Loucy (cell line): ENCODE data around the gene KRTAP4-11.

ENCODE experiments used
- EZH2phosphoT487 ChIP-seq: fragments of 200-600 bp; IDR thresholded peaks from 2 replicates; pipeline ENCODE4 v1.6.1; 2018; ENCODE audit warnings: antibody characterized with exemption, mild to moderate bottlenecking, moderate library complexity, borderline replicate concordance
- TF ChIP-seq, protein P1 (sequence below): fragments of 200-600 bp; sonication (generic); conservative IDR thresholded peaks from 2 replicates; pipeline ENCODE4 v1.5.1; 2014; ENCODE audit warnings: mild to moderate bottlenecking, antibody characterized with exemption, low read length

DNA sequence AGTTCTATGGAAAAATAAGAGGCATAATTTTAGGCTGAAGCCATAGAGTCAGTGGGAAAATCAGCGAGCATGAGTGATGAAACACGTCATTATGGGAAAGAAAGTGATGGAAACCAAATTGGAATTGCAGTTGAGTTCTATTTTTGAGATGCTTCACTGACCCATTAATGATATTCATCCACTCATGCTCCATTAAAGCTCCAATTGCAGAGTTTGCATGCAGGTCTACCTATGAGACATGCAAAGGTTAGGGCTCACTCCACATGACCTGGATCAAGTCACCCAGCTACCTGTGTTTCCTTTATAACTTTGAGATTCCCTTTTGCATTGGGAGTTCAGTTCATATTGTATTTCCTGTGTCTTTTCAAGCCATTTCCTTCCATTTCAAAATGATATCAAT lies 44.5 kb downstream of the KRTAP4-11 start:
- TF ChIP-seq, protein P1, sequence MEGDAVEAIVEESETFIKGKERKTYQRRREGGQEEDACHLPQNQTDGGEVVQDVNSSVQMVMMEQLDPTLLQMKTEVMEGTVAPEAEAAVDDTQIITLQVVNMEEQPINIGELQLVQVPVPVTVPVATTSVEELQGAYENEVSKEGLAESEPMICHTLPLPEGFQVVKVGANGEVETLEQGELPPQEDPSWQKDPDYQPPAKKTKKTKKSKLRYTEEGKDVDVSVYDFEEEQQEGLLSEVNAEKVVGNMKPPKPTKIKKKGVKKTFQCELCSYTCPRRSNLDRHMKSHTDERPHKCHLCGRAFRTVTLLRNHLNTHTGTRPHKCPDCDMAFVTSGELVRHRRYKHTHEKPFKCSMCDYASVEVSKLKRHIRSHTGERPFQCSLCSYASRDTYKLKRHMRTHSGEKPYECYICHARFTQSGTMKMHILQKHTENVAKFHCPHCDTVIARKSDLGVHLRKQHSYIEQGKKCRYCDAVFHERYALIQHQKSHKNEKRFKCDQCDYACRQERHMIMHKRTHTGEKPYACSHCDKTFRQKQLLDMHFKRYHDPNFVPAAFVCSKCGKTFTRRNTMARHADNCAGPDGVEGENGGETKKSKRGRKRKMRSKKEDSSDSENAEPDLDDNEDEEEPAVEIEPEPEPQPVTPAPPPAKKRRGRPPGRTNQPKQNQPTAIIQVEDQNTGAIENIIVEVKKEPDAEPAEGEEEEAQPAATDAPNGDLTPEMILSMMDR: no peak
- TF ChIP-seq EZH2phosphoT487: no peak
